Lower leg skin (tissue), 4 donors: ENCODE measurements around the gene ASB1. TPM values are rescaled to one million over a fixed set of nuclear protein-coding genes. Genes with fewer than 3 reads are reported as not detected.

Experiments used
- DNase-seq, 2 donors: peaks; one replicate each; pipeline ENCODE4 v3.0.0-alpha.2; 2019; ENCODE audit warnings: low spot score in 2 of 2
- H3K4me3 ChIP-seq: fragments of 200-600 bp; sonication (generic); 2 replicates; pipeline ENCODE4 v1.5.1; 2017; ENCODE audit warnings: mild to moderate bottlenecking, low read depth; ENCODE audit not compliant: poor library complexity, severe bottlenecking
- POLR2A ChIP-seq, 2 donors: fragments of 450-650 bp; IDR thresholded peaks; one replicate each; pipeline ENCODE4 v1.6.1; 2016 to 2017; ENCODE audit warnings: antibody characterized with exemption in 2 of 2, mild to moderate bottlenecking in 1 of 2, moderate library complexity in 1 of 2
- WGBS, 2 donors: methylation state at CpG; one replicate each; pipeline ENCODE4 v1.1.5; 2018; 5-methylcytosine and 5-hydroxymethylcytosine counted together
- intact Hi-C: fragments of 100-400 bp; cut with DNase I; formaldehyde crosslinking; loops from one replicate; pipeline ENCODE4 v1.15.0; 2023; ENCODE audit warnings: low total_unique reads
- total RNA-seq, 4 donors: library from RNA; depleted of rRNA; stranded (reverse); fragments of >200 nt; gene quantifications; one replicate each; pipeline ENCODE4 v1.1.0, GENCODE V29; 2016
- TF ChIP-seq, protein P1 (sequence below), 3 donors: fragments of 450-650 bp; IDR thresholded peaks; one replicate each; pipeline ENCODE4 v1.5.1; 2016; ENCODE audit warnings: antibody characterized with exemption in 3 of 3, mild to moderate bottlenecking in 3 of 3, moderate library complexity in 2 of 3

ASB1 gene
- total RNA-seq, 4 donors from 2014 or later = 16.6 to 32.9 (median 21.0) TPM

DNA sequence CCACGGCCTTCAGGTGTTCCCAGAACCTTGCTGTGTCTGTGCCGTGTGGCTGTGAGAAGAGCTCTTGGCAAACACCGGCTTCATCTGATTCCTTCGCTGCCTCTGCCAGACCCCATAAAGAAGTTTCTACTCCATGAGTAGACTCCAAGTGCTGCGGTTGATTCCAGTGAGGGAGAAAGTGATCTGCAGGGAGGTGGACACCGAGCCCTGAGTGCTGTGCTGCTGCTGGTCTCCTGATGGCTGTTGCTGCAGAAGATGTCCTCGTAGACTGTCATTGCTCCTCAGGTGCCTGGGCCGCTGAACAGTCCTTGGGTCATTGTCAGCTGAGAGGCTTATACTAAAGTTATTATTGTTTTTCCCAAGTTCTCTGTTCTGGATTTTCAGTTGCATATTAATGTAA, 19.6 kb downstream of the ASB1 start:
- no peak overlapping the region for H3K4me3 ChIP-seq
- WGBS, 2 donors = 94 to 97% methylated on average over 8 of the region's 8 CpGs
- DNase-seq = no peak
- TF ChIP-seq, protein P1, sequence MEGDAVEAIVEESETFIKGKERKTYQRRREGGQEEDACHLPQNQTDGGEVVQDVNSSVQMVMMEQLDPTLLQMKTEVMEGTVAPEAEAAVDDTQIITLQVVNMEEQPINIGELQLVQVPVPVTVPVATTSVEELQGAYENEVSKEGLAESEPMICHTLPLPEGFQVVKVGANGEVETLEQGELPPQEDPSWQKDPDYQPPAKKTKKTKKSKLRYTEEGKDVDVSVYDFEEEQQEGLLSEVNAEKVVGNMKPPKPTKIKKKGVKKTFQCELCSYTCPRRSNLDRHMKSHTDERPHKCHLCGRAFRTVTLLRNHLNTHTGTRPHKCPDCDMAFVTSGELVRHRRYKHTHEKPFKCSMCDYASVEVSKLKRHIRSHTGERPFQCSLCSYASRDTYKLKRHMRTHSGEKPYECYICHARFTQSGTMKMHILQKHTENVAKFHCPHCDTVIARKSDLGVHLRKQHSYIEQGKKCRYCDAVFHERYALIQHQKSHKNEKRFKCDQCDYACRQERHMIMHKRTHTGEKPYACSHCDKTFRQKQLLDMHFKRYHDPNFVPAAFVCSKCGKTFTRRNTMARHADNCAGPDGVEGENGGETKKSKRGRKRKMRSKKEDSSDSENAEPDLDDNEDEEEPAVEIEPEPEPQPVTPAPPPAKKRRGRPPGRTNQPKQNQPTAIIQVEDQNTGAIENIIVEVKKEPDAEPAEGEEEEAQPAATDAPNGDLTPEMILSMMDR (IDR thresholded peaks at IDR 0.05) = no peak
- no peak for TF ChIP-seq POLR2A (IDR thresholded peaks at IDR 0.05)
- intact Hi-C loops = no loop called here

DNA sequence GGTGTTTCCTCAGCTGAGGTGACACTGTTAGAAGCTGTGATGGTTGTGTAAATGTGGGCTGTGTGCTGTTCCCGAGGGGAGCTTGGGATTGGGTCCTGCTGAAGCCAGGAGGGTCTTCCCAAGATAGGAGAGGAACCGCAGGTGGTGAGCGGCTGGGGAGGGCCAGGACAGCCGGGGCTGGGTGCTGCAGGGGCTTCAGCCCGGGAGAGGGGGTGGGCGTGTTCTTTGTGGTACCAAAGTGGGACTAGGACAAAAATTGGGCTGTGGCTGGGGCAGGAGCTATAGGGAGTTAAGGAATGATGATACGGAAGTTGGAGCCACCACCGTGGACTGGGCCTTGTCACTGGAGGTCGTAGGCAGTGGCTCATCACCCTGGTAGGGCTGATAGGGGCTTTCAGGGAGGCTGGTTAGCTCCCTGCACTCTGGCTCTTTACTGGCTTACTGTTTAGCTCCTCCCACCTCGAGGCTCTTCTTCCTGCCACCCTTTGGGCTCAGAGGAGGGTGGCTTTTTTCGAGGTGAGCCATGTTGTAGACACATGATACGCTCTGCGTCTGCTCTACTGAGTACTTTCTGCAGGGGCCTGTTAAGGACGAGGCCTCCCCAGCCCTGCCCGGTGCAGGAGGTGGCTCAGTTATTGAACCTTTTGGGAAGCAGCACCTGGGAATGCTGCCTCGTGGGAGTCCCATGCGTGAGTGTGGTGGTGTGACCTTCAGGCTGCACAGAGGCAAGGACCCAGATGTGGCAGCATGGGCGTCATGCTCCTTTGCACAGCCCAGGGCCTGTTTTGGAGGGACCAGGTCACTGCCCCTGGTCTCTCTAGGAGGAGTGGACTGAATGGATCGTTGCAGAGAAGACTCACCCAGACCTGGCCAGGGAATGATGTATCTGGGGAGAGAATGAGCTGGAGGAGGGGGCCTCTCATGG, 21.6 kb downstream of the ASB1 start:
- no peak overlapping the region for H3K4me3 ChIP-seq
- intact Hi-C loops = no loop called here
- TF ChIP-seq, protein P1 (IDR thresholded peaks at IDR 0.05) = no peak
- TF ChIP-seq POLR2A (IDR thresholded peaks at IDR 0.05) = no peak
- WGBS, 2 donors = 86 to 89% methylated on average over 18 of the region's 19 CpGs
- DNase-seq = peak in 1 of 2 donors; percentile 11

GRCh38 chr2:238449241-238449640, 22.5 kb downstream of the ASB1 start:
- no peak for TF ChIP-seq POLR2A (IDR thresholded peaks at IDR 0.05)
- TF ChIP-seq, protein P1 (IDR thresholded peaks at IDR 0.05) = no peak
- 82 to 83% methylated on average over 8 of the region's 8 CpGs for WGBS, 2 donors
- peak in 1 of 2 donors; percentile 10 for DNase-seq
- intact Hi-C loops = no loop called here
- no peak overlapping the region for H3K4me3 ChIP-seq

- intact Hi-C loops = no loop called here
- 70 to 79% methylated on average over 9 of the region's 9 CpGs for WGBS, 2 donors
- TF ChIP-seq, protein P1 (IDR thresholded peaks at IDR 0.05) = peak in 1 of 3 donors; percentile 52
- no peak for TF ChIP-seq POLR2A (IDR thresholded peaks at IDR 0.05)
- peak; percentile 88 to 96 for DNase-seq
- no peak overlapping the region for H3K4me3 ChIP-seq
Observed at GRCh38 chr2:238449909-238450417, 23.2 kb downstream of the ASB1 start.

- TF ChIP-seq, protein P1 (IDR thresholded peaks at IDR 0.05) = no peak
- TF ChIP-seq POLR2A (IDR thresholded peaks at IDR 0.05) = no peak
- WGBS, 2 donors = 77 to 85% methylated on average over 11 of the region's 11 CpGs
- H3K4me3 ChIP-seq = no peak overlapping the region
- intact Hi-C loops = no loop called here
- DNase-seq = no peak
Observed at GRCh38 chr2:238450440-238450861, 23.7 kb downstream of the ASB1 start.
